Progenitor cell of endocrine pancreas (in vitro differentiated cells): ENCODE results near the gene KRT84. TPM values are rescaled to one million over a fixed set of nuclear protein-coding genes. Genes with fewer than 3 reads are reported as not detected.

ENCODE experiments used
- DNase-seq: peaks from one replicate; pipeline ENCODE4 v3.0.0; 2021; ENCODE audit warnings: low spot score; ENCODE audit not compliant: unreplicated experiment
- H3K27ac Mint-ChIP-seq: 2 replicates; pipeline ENCODE4 v1.8.0; 2021; ENCODE audit warnings: mild to moderate bottlenecking, moderate library complexity, mixed read lengths
- H3K27me3 Mint-ChIP-seq: 2 replicates; pipeline ENCODE4 v1.8.0; 2021; ENCODE audit warnings: mixed read lengths
- H3K36me3 Mint-ChIP-seq: 2 replicates; pipeline ENCODE4 v1.8.0; 2022; ENCODE audit warnings: mixed read lengths; ENCODE audit not compliant: insufficient read depth
- H3K4me1 Mint-ChIP-seq: 2 replicates; pipeline ENCODE4 v1.8.0; 2021; ENCODE audit warnings: low read depth, mixed read lengths
- H3K4me3 Mint-ChIP-seq: 2 replicates; pipeline ENCODE4 v1.8.0; 2021; ENCODE audit warnings: low read depth, mild to moderate bottlenecking, moderate library complexity, mixed read lengths
- H3K9me3 Mint-ChIP-seq: 2 replicates; pipeline ENCODE4 v1.8.0; 2021; ENCODE audit warnings: low read depth, mixed read lengths
- CTCF ChIP-seq: fragments of 200-600 bp; sonication (generic); IDR thresholded peaks from one replicate; pipeline ENCODE4 v1.5.0; 2021; ENCODE audit warnings: antibody characterized with exemption, mild to moderate bottlenecking; ENCODE audit not compliant: unreplicated experiment
- total RNA-seq: library from RNA; stranded (reverse); gene quantifications from 2 replicates; pipeline ENCODE4 v1.2.1, GENCODE V29; 2021

Gene KRT84
- total RNA-seq, 1 donor from 2014 or later: not detected

GRCh38 chr12:52377266-52377665 lies 8.2 kb downstream of the KRT84 start:
- Mint-ChIP-seq H3K36me3 (no peaks in the 10 kb centered on the region), H3K27me3 (peaks cover 54% of the 10 kb centered on the region), H3K27ac (no peak overlapping the region), H3K4me3 (no peak overlapping the region), H3K9me3 (no peaks in the 10 kb centered on the region), H3K4me1 (peaks cover 5% of the 10 kb centered on the region)
- DNase-seq: no peak
- no peak for TF ChIP-seq CTCF

- peak; percentile 85 for TF ChIP-seq CTCF
- no peak overlapping the region for H3K4me3 Mint-ChIP-seq
- peak; percentile 71 for DNase-seq
- no peaks in the 10 kb centered on the region for H3K36me3 Mint-ChIP-seq
- peaks cover 57% of the 10 kb centered on the region for H3K27me3 Mint-ChIP-seq
- H3K27ac Mint-ChIP-seq: no peak overlapping the region
- no peaks in the 10 kb centered on the region for H3K9me3 Mint-ChIP-seq
- peaks cover 5% of the 10 kb centered on the region for H3K4me1 Mint-ChIP-seq
Measured at GRCh38 chr12:52372216-52373154, 13.0 kb downstream of the KRT84 start.

GRCh38 chr12:52371716-52372115 lies 13.7 kb downstream of the KRT84 start:
- no peak for TF ChIP-seq CTCF
- H3K9me3 Mint-ChIP-seq: no peaks in the 10 kb centered on the region
- H3K36me3 Mint-ChIP-seq: no peaks in the 10 kb centered on the region
- H3K4me1 Mint-ChIP-seq: peaks cover 5% of the 10 kb centered on the region
- no peak overlapping the region for H3K27ac Mint-ChIP-seq
- H3K27me3 Mint-ChIP-seq: peaks cover 56% of the 10 kb centered on the region
- no peak overlapping the region for H3K4me3 Mint-ChIP-seq
- no peak for DNase-seq

- H3K27ac Mint-ChIP-seq: peak overlapping the region; percentile 51
- peaks cover 54% of the 10 kb centered on the region for H3K27me3 Mint-ChIP-seq
- no peaks in the 10 kb centered on the region for H3K9me3 Mint-ChIP-seq
- peaks cover 5% of the 10 kb centered on the region for H3K4me1 Mint-ChIP-seq
- H3K36me3 Mint-ChIP-seq: no peaks in the 10 kb centered on the region
- no peak for DNase-seq
- TF ChIP-seq CTCF: no peak
- no peak overlapping the region for H3K4me3 Mint-ChIP-seq
Measured at GRCh38 chr12:52370926-52371608, 14.4 kb downstream of the KRT84 start.

GRCh38 chr12:52369809-52370208 lies 15.6 kb downstream of the KRT84 start:
- no peak for DNase-seq
- Mint-ChIP-seq H3K36me3 (no peaks in the 10 kb centered on the region), H3K9me3 (no peaks in the 10 kb centered on the region), H3K4me3 (no peak overlapping the region), H3K27me3 (peaks cover 53% of the 10 kb centered on the region), H3K4me1 (no peaks in the 10 kb centered on the region), H3K27ac (no peak overlapping the region)
- TF ChIP-seq CTCF: no peak
